BLaER1 (cell line): ENCODE results near the gene ACVR1.

Experiments
- H3K27ac ChIP-seq: shearing (Covaris generic); formaldehyde crosslinking; 2 replicates; pipeline ENCODE4 v1.8.1; 2022
- H3K27me3 ChIP-seq: shearing (Covaris generic); formaldehyde crosslinking; 2 replicates; pipeline ENCODE4 v1.8.1; 2022
- H3K36me3 ChIP-seq: shearing (Covaris generic); formaldehyde crosslinking; 2 replicates; pipeline ENCODE4 v1.8.1; 2022
- H3K4me1 ChIP-seq: shearing (Covaris generic); formaldehyde crosslinking; 2 replicates; pipeline ENCODE4 v1.8.1; 2022
- H3K4me2 ChIP-seq: shearing (Covaris generic); formaldehyde crosslinking; 2 replicates; pipeline ENCODE4 v1.8.1; 2022
- H3K4me3 ChIP-seq: shearing (Covaris generic); formaldehyde crosslinking; 2 replicates; pipeline ENCODE4 v1.8.1; 2022
- H3K9ac ChIP-seq: shearing (Covaris generic); formaldehyde crosslinking; 2 replicates; pipeline ENCODE4 v1.8.1; 2022
- H3K9me3 ChIP-seq: shearing (Covaris generic); formaldehyde crosslinking; 2 replicates; pipeline ENCODE4 v1.8.1; 2022
- H4K20me1 ChIP-seq: shearing (Covaris generic); formaldehyde crosslinking; 2 replicates; pipeline ENCODE4 v1.8.1; 2022
- Cebpa-rat ChIP-seq: shearing (Covaris generic); IDR thresholded peaks from 2 replicates; pipeline ENCODE4 v1.8.1; 2022

ACVR1 gene

GRCh38 chr2:157821519-157822131 lies 54.5 kb downstream of the ACVR1 start:
- H3K9me3 ChIP-seq = peaks cover 3% of the 10 kb centered on the region; the same call in 1 of the 2 replicates
- peaks cover 18% of the 10 kb centered on the region; the same call in 1 of the 2 replicates for H3K36me3 ChIP-seq
- no peak overlapping the region for H3K4me3 ChIP-seq
- H3K9ac ChIP-seq = no peak overlapping the region
- H3K27ac ChIP-seq = no peak overlapping the region
- H3K4me2 ChIP-seq = no peak overlapping the region
- H4K20me1 ChIP-seq = no peaks in the 10 kb centered on the region
- no peaks in the 10 kb centered on the region for H3K27me3 ChIP-seq
- TF ChIP-seq Cebpa-rat = no peak
- H3K4me1 ChIP-seq = no peaks in the 10 kb centered on the region

DNA sequence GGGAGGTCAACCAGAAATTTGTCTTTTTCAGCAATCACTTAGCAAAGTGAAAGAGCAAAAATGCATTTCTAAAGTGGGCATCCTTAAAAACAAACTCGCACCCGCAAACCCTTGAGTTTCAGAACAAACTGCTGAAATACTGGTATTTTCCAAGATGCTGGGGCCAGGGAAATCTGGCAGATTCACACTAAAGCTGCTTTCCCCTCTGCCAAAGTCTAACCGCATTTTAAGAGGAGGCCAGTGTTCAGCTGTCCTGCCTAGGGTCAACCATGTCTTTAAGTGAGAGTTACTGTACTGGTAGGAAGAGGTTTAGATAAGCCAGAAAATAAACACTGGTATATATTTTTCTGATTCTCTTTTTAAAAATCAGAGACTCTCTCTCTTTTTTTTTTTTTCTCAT lies 55.9 kb downstream of the ACVR1 start:
- Histone ChIP-seq H3K27ac (no peak overlapping the region), H3K9ac (no peak overlapping the region), H3K9me3 (peaks cover 3% of the 10 kb centered on the region; the same call in 1 of the 2 replicates), H3K27me3 (no peaks in the 10 kb centered on the region), H4K20me1 (no peaks in the 10 kb centered on the region), H3K4me1 (no peaks in the 10 kb centered on the region), H3K36me3 (peaks cover 18% of the 10 kb centered on the region; the same call in 1 of the 2 replicates), H3K4me2 (no peak overlapping the region), H3K4me3 (no peak overlapping the region)
- no peak for TF ChIP-seq Cebpa-rat

- Histone ChIP-seq H3K9ac (no peak overlapping the region), H3K4me2 (no peak overlapping the region), H3K27me3 (no peaks in the 10 kb centered on the region), H3K36me3 (peaks cover 18% of the 10 kb centered on the region; the same call in 1 of the 2 replicates), H3K4me3 (no peak overlapping the region), H3K4me1 (no peaks in the 10 kb centered on the region), H3K27ac (no peak overlapping the region), H3K9me3 (peaks cover 3% of the 10 kb centered on the region; the same call in 1 of the 2 replicates), H4K20me1 (no peaks in the 10 kb centered on the region)
- TF ChIP-seq Cebpa-rat = no peak
Observed at GRCh38 chr2:157819761-157820160, 56.4 kb downstream of the ACVR1 start.

DNA sequence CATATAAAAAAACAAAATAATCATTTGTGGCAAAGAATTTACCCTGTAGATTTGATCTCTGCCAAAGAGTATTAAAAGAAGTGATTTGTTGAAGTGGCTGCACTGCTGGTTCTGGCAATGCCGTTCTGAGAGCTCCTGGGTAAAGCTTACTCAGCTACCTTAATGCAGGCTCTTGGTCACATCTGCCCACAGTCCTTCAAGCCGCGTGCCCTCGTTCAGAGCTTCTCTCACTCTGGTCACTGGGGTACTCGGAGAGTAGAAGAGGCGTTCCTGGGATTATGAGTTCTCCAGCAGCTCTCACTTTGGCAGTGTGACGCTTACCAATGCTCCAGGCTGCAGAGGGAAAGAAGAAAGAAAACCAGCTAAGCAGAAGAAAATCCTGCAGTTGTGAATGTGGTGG lies 57.9 kb downstream of the ACVR1 start:
- Histone ChIP-seq H3K36me3 (peaks cover 18% of the 10 kb centered on the region; the same call in 1 of the 2 replicates), H3K4me3 (no peak overlapping the region)

DNA sequence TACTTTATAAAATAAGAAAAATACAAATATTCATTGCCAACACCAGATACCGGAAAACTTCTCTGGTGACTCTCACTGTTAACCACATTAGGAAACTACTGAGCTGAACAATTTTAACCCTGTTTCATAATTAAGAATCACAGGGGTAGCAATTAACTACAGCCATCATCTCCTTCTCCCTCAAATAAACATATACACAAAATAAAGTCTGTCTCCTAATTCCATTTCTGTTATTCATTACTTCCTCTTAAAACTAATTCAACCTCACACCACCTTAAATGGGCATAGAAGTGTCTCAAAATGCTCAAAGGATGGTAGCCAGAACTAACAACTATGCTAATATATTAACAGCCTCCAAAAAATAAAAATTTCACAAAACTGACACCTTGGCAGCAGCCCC lies 60.7 kb downstream of the ACVR1 start:
- Histone ChIP-seq H4K20me1 (no peaks in the 10 kb centered on the region), H3K9me3 (peaks cover 3% of the 10 kb centered on the region; the same call in 1 of the 2 replicates), H3K4me2 (no peak overlapping the region), H3K4me3 (no peak overlapping the region), H3K9ac (no peak overlapping the region), H3K36me3 (peaks cover 18% of the 10 kb centered on the region; the same call in 1 of the 2 replicates), H3K4me1 (no peaks in the 10 kb centered on the region), H3K27me3 (no peaks in the 10 kb centered on the region), H3K27ac (no peak overlapping the region)
- TF ChIP-seq Cebpa-rat = no peak

More for the DNA sequence above, 57.9 kb downstream of the ACVR1 start:
- Histone ChIP-seq H3K4me1 (no peaks in the 10 kb centered on the region), H3K27me3 (no peaks in the 10 kb centered on the region), H3K27ac (no peak overlapping the region), H4K20me1 (no peaks in the 10 kb centered on the region), H3K9me3 (peaks cover 3% of the 10 kb centered on the region; the same call in 1 of the 2 replicates), H3K4me2 (no peak overlapping the region), H3K9ac (no peak overlapping the region)
- TF ChIP-seq Cebpa-rat = no peak

DNA sequence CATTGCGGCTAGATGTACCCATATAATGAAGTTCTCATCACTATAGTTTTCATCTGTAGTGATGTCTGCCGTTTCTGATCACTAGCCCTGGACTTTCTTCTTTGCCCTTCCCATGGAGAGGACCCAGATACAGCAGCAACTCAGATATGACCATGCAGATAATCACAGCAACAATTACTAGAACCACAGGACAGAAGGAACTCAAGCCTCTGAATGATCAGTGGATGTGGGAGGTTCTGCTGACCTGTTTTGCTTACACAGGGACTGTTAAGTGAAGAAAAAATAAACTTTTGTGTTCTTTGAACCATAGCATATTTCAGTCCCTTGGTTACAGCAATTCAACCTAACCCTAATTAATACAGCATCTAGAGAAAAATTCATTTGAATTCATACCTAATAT lies 62.7 kb downstream of the ACVR1 start:
- TF ChIP-seq Cebpa-rat = no peak
- Histone ChIP-seq H3K27me3 (no peaks in the 10 kb centered on the region), H3K4me3 (no peak overlapping the region), H3K4me1 (no peaks in the 10 kb centered on the region), H3K36me3 (peaks cover 17% of the 10 kb centered on the region; the same call in 1 of the 2 replicates), H3K9ac (no peak overlapping the region), H3K27ac (no peak overlapping the region), H3K9me3 (no peaks in the 10 kb centered on the region), H3K4me2 (no peak overlapping the region), H4K20me1 (no peaks in the 10 kb centered on the region)

DNA sequence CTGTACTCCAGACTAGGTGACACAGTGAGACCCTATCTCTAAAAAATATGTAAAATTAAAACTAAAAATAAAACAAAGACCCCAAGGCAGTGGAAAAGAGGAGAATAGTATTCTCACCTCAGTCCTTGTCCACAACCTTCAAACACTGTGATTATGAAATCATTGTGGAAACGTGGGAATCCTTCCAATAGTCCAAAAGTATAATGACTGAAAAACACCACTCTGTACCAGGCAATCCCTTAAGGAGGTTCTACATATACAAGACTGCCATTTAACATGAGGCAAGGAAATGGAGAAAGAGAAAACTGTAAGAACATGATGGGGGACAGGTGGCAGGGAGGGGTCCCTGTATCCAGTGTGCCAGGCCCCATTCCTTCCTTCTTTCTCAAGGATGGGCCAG lies 66.1 kb downstream of the ACVR1 start:
- Histone ChIP-seq H3K36me3 (no peaks in the 10 kb centered on the region), H3K9ac (no peak overlapping the region), H3K4me2 (no peak overlapping the region), H3K27me3 (no peaks in the 10 kb centered on the region), H3K9me3 (no peaks in the 10 kb centered on the region), H4K20me1 (no peaks in the 10 kb centered on the region), H3K4me3 (no peak overlapping the region), H3K4me1 (peaks cover 10% of the 10 kb centered on the region; the same call in 1 of the 2 replicates), H3K27ac (no peak overlapping the region)
- no peak for TF ChIP-seq Cebpa-rat

- H3K9me3 ChIP-seq = no peaks in the 10 kb centered on the region
- H3K4me1 ChIP-seq = peaks cover 10% of the 10 kb centered on the region; the same call in 1 of the 2 replicates
- H3K36me3 ChIP-seq = no peaks in the 10 kb centered on the region
- no peak overlapping the region for H3K9ac ChIP-seq
- H3K27me3 ChIP-seq = no peaks in the 10 kb centered on the region
- H3K4me2 ChIP-seq = no peak overlapping the region
- H3K27ac ChIP-seq = no peak overlapping the region
- H3K4me3 ChIP-seq = no peak overlapping the region
- H4K20me1 ChIP-seq = no peaks in the 10 kb centered on the region
- no peak for TF ChIP-seq Cebpa-rat
Observed at GRCh38 chr2:157809212-157809611, 66.9 kb downstream of the ACVR1 start.

DNA sequence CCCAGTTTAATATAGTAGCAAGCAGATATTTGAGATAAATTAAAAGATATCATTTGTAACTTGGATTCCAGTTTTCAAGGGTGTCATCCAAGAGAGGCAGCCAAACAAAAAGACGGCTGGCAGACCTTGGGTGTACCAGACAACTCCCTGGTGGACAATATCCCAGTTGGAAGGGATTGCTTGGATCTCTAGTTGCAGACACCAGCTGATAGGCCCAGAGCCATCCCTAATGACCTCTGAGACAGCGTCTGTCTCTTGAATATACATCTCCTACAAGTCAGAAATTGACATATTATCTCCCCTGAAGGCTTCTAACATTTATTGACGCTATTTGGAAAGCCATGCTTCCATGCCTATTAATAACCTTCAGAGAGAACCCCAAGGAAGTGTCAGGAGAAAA lies 67.7 kb downstream of the ACVR1 start:
- Histone ChIP-seq H3K9me3 (no peaks in the 10 kb centered on the region), H3K27me3 (no peaks in the 10 kb centered on the region), H3K4me1 (peaks cover 10% of the 10 kb centered on the region; the same call in 1 of the 2 replicates), H4K20me1 (no peaks in the 10 kb centered on the region), H3K4me3 (no peak overlapping the region), H3K9ac (no peak overlapping the region), H3K27ac (no peak overlapping the region), H3K4me2 (no peak overlapping the region), H3K36me3 (no peaks in the 10 kb centered on the region)
- TF ChIP-seq Cebpa-rat = no peak

GRCh38 chr2:157806426-157807077 lies 69.6 kb downstream of the ACVR1 start:
- Histone ChIP-seq H3K27ac (no peak overlapping the region), H3K9me3 (no peaks in the 10 kb centered on the region), H3K4me3 (no peak overlapping the region), H3K4me1 (peaks cover 10% of the 10 kb centered on the region; the same call in 1 of the 2 replicates), H3K27me3 (no peaks in the 10 kb centered on the region), H3K4me2 (no peak overlapping the region), H4K20me1 (no peaks in the 10 kb centered on the region), H3K9ac (no peak overlapping the region), H3K36me3 (no peaks in the 10 kb centered on the region)
- TF ChIP-seq Cebpa-rat = no peak
